22Rv1 (cell line): Measurements from ENCODE around the gene KIRREL1.

Source experiments
- H3K27ac ChIP-seq: fragments of 450-650 bp; 2 replicates; pipeline ENCODE4 v1.5.1; 2017
- CTCF ChIP-seq: fragments of 450-650 bp; IDR thresholded peaks from 2 replicates; pipeline ENCODE4 v1.5.1; 2017; ENCODE audit warnings: mild to moderate bottlenecking
- ZFX ChIP-seq: fragments of 450-650 bp; IDR thresholded peaks from 2 replicates; pipeline ENCODE4 v1.6.1; 2017; ENCODE audit warnings: antibody characterized with exemption, borderline replicate concordance

The KIRREL1 gene

DNA sequence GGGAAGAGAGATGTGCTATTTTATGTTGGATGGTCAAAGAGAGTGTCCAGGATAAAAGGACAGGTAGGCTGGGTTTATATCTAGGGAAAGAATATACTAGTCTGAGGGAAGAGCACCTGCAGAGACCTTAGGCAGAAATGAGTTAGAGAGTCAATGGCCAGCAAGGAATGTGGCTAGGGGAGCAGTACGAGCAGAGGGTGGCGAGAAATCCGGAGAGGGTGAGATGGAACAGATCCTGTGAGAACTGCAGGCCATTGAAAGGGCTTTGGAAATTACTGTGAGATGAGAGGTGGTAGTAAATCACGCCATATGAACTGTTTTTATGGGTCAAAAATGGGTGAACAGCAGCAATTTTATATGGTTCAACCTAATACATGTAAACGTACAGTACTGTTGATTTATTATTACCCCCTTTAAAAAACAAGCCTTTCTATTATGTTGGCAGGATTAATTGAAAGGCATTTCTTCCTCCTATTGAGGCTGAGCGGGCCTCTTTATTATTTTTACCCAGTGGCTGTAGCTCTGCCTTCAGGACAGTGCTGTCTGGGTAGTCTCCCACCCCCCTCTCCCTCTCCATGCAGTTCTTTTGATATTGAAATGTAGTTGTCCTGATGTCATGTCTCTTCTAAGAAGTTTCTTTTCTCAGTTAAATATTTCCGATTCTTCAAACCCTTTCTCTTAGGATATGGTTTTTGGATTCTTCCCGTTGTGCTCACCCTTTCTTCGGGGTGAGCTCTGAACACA lies 112.1 kb downstream of the KIRREL1 start:
- H3K27ac ChIP-seq = no peak overlapping the region
- no peak for TF ChIP-seq CTCF
- no peak for TF ChIP-seq ZFX

DNA sequence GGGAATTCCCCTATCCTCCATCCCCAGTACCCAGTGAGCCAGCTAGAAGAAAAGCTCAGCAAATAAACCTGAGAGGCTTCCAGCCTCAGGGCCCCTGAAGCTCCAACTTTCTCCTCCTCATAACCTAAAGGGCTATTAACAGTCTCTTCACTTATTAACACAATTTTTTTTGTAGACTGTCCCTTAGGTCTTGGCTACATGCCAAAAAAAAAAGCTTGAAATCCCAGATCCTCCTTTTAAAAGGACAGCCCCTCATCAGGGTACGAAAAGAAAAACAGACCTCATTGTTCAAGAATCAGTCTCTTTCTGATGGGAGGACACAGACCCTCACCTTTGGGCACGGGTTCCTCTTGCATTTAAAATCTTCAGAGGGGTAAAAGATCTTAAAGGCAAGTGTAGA lies 114.5 kb downstream of the KIRREL1 start:
- TF ChIP-seq ZFX (no peak), CTCF (no peak)
- no peak overlapping the region for H3K27ac ChIP-seq

GRCh38 chr1:158112994-158113758 lies 119.7 kb downstream of the KIRREL1 start:
- TF ChIP-seq CTCF (peak; percentile 73), ZFX (no peak)
- no peak overlapping the region for H3K27ac ChIP-seq

DNA sequence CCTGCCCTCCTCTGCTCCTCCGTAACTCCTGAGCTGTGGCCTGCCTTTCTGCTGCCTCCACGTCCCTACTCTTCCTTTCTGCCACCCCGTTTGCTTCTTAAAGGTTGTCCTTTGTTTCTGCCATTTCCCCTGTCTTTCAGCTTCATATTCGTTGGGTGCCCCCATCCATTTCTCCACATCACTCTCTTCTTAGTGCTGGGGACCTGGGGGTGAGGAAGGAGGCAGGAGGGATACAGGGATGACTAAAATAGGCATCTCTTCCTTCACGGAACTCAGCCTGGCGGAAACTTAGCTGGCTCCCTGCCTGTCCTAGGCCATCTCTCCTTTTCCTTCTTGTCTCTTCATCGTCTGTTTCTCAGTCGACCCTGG lies 120.3 kb downstream of the KIRREL1 start:
- peak; percentile 20 for TF ChIP-seq CTCF
- TF ChIP-seq ZFX = no peak
- H3K27ac ChIP-seq = no peak overlapping the region

DNA sequence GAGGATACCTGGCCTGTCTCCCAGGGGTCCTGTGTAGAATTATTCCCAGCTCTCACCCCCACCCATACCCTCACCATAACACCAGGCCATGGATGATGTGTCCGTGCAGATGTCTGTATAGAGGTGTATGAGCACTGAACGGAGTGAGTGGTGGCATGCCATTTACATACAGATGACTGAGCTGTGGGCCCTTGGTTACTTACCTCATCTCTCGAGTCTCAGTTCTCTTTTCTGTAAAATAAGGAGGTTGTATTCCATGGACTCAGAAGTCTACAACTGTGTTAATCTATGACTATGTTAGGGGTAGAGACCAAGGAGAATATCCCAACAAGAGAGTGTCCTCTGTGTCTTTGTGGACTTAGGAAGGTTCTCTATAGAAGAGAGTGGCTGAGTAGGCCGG lies 121.7 kb downstream of the KIRREL1 start:
- no peak overlapping the region for H3K27ac ChIP-seq
- TF ChIP-seq ZFX (no peak), CTCF (no peak)

GRCh38 chr1:158116311-158117167 lies 123.1 kb downstream of the KIRREL1 start:
- no peak for TF ChIP-seq CTCF
- no peak for TF ChIP-seq ZFX
- no peak overlapping the region for H3K27ac ChIP-seq
